H1 (cell line): ENCODE results near the gene CASZ1. TPM values are rescaled to one million over a fixed set of nuclear protein-coding genes. Genes with fewer than 3 reads are reported as not detected.

Experiments used
- ASH2L ChIP-seq: fragments of 200-600, 300-600 bp; sonication (generic); IDR thresholded peaks from one replicate; pipeline ENCODE4 v1.7.1; 2017; ENCODE audit warnings: low read length
- ATF3 ChIP-seq: IDR thresholded peaks from 2 replicates; pipeline ENCODE4 v1.6.1; 2011; ENCODE audit warnings: low read depth, mild to moderate bottlenecking, low read length; ENCODE audit not compliant: insufficient read depth
- CTBP2 ChIP-seq: IDR thresholded peaks from 2 replicates; pipeline ENCODE4 v1.7.0; 2011; ENCODE audit warnings: borderline replicate concordance, mild to moderate bottlenecking, moderate library complexity, mixed read lengths, low read length; ENCODE audit not compliant: insufficient read depth, insufficient read length
- CTCF ChIP-seq, 3 experiments: IDR thresholded peaks; 1 replicate in 2 of 3; 2 replicates in 1 of 3; pipeline versions ENCODE4 v1.5.1 to v1.6.1; 2011; ENCODE audit warnings: low read length in 3 of 3, mild to moderate bottlenecking in 3 of 3, inconsistent platforms in 2 of 3, low read depth in 1 of 3, moderate library complexity in 1 of 3; ENCODE audit not compliant: insufficient read depth in 1 of 3; ENCODE audit errors: control extremely low read depth in 1 of 3
- polyA plus RNA-seq, 7 experiments: library from polyadenylated mRNA; depleted of rRNA in 3 of 7; stranded (reverse) in 5 of 7; unstranded in 2 of 7; fragments of >200 nt in 5 of 7; fragments of 200-250 nt in 2 of 7; gene quantifications; 1 replicate in 5 of 7; 2 replicates in 1 of 7; 4 replicates in 1 of 7; pipeline versions ENCODE4 v1.2.1 to v1.2.3, GENCODE V29; 2011 to 2013; ENCODE audit warnings: missing spikeins in 2 of 7, mixed read lengths in 2 of 7
- total RNA-seq: library from RNA; stranded (reverse); fragmentation: NEBNext Ultra II Directional; extraction: Animal tissue kit (Norgen Biotek cat#: 25700); gene quantifications from 2 replicates; pipeline ENCODE4 v1.2.1, GENCODE V29; 2021

CASZ1 gene
- total and polyA plus RNA-seq, 2 of the 8 experiments (the other 6 are each of a cell fraction or from before 2014, with no cell fraction given), result 4.4 to 7.7 TPM

GRCh38 chr1:10755970-10756521 lies 40.4 kb downstream of the CASZ1 start (continued):
- TF ChIP-seq CTCF (IDR thresholded peaks at IDR 0.05; ENCODE audit: control extremely low read depth in 1 of 3, insufficient read depth in 1 of 3, low read depth in 1 of 3, low read length in 3 of 3), result no peak
- no peak for TF ChIP-seq CTBP2
- no peak for TF ChIP-seq ATF3
- no peak for TF ChIP-seq ASH2L
